GM21619 (cell line): ENCODE data around the gene WNT16.
"Not testable (repeated sequence)": the region's sequence is repeated elsewhere in the genome, so short reads cannot be mapped to it uniquely, and the experiment has no call there.

Experiments used
- ATAC-seq: cut with Tn5 transposase; IDR thresholded peaks from one replicate; pipeline ENCODE4 v1.9.1; 2021; ENCODE audit not compliant: unreplicated experiment

The WNT16 gene, protein sequence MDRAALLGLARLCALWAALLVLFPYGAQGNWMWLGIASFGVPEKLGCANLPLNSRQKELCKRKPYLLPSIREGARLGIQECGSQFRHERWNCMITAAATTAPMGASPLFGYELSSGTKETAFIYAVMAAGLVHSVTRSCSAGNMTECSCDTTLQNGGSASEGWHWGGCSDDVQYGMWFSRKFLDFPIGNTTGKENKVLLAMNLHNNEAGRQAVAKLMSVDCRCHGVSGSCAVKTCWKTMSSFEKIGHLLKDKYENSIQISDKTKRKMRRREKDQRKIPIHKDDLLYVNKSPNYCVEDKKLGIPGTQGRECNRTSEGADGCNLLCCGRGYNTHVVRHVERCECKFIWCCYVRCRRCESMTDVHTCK

DNA sequence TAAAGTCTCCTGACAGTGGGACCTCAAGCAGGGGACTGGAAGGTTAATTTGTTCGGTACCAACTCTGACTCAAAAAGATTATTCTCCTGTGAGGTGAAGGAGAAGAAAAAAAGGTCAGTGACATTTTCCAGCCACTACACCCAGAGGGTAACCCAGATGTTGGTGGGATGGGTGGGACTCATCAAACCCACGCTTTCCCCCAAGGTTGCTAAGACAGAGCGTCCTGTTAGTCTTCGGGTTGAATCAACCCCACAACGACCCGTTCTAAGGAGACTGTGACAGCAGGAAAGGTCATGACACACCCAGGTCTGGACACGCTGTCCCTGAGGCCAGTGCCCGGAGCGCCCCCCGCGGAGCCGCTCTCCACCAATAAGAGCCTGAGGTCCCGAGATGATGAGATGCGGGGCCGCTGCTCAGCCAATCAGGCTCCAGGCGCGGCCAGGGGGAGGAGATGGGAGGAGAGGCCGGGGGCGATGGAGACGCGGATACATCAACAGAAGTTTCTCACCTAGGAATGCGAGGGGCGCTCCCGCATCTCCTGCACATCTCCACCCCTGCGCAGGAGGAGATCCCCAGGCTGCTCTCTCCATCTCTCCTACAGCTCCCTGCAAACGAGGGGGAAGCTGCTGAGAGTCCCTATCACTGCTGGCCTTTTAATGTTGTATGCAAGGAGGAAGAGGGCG is at the start of gene WNT16:
TSS of gene WNT16 (plus strand) at position 493 of the 683 bp plus-strand sequence. CDS start 293 bp downstream, outside the sequence.
- ATAC-seq = no peak

DNA sequence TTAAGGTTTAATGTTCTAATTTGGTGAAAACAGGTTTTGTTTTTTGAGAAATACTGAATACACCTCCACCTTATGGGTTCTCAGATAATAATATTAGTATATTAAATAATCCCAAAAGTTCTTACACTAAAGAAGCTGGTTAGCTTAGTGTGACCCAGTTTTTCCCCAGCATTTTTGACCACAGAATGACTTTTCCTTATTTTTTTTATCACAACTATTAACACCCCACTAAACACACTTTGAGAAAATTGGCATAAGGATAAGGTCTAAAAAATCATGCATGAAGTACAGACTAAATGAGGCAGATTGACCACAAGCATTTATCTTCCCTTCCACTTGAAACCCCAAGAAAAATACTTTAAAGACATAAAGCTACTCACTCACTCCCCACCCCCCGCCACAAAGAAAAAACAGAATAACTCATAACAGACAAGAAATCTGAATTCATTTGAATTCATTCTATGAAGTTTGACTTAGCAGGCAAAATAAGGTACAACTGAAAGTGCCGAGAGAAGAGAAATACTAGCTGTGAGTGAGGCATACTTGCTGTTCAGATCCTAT is 49.7 kb upstream of the WNT16 start:
- no peak for ATAC-seq

- no peak for ATAC-seq
Observed at GRCh38 chr7:121279822-121280221, 49.0 kb upstream of the WNT16 start.

- ATAC-seq = no peak
Observed at GRCh38 chr7:121280656-121281055, 48.1 kb upstream of the WNT16 start.

- ATAC-seq = no peak
Observed at GRCh38 chr7:121282129-121282528, 46.7 kb upstream of the WNT16 start.

- no peak for ATAC-seq
Observed at GRCh38 chr7:121285066-121285667, 43.6 kb upstream of the WNT16 start.

DNA sequence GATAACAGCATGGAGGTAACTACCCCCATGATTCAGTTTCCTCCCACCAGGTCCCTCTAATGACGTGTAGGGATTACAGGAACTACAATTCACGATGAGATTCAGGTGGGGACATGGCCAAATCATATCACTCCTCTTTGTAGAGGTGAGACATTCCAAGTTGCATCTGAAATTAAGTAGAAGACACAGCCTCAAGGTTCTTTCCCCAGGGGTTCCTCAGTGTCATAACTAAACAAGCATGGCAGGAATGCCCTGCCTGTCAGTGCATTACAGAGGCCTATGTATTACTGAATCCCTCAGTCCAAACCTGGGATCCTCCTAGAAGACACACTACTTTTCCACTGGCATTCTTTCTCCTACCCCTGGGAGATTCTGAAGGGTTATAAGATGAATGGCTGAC is 42.6 kb upstream of the WNT16 start:
- ATAC-seq = no peak

- ATAC-seq = no peak
Observed at GRCh38 chr7:121286742-121287734, 41.8 kb upstream of the WNT16 start.

- ATAC-seq = no peak
Observed at GRCh38 chr7:121288894-121289293, 39.9 kb upstream of the WNT16 start.

DNA sequence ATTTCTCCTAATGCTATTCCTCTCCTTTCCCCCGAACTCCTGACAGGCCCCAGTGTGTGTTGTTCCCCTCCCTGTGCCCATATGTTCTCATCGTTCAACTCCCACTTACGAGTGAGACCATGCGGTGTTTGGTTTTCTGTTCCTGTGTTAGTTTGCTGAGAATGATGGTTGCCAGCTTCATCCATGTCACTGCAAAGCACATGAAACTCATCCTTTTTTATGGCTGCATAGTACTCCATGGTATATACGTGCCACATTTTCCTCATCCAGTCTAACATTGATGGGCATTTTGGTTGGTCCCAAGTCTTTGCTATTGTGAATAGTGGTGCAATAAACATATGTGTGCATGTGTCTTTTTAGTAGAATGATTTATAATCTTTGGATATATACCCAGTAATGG is 38.9 kb upstream of the WNT16 start:
- ATAC-seq = not testable (repeated sequence)

DNA sequence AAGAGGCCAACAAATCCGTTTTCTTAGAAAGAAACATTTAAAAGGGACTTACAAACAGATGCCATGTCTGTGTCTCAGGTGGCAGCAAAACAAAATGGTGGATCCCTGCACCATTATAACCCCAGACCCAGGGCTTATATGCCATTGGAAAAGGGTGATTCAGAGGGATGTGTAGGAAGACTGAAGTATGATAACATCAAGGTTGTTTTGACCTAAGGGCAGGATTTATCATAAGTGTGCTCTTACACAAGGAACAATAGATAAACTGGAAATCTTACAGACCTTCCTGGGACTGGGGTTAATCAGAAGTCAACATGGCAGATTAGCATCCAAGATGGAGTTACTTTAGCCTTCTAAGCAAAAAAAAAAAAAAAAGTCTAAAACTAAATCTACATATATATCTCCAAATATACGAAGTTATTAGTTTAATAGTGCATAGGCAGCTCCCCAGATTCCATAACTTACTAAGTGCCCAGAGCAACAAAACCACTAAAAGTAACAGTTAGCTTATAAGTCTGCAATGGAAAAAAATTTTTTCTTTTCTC is 34.3 kb upstream of the WNT16 start:
- no peak for ATAC-seq

DNA sequence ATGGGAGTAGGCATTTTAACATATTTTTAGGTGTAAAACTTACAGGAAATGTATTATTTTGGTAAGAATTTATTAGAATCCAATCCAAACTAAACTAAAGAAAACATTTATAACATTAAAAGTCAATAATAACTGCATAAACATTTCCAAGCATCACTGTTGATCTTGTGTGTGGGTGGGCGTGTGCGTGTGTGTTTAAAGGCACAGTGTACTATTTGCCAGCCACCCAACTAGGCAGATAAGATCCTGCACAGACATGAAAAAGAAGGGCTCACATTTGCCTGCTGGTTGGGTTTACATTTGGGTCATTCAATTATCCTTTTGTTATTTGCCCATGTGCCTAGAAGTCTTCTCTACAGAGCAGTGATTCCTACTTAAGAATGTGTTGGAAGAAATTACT is 31.0 kb upstream of the WNT16 start:
- ATAC-seq = no peak

- no peak for ATAC-seq
Observed at GRCh38 chr7:121298831-121299239, 30.0 kb upstream of the WNT16 start.

- ATAC-seq = no peak
Observed at GRCh38 chr7:121300685-121301420, 27.9 kb upstream of the WNT16 start.

- no peak for ATAC-seq
Observed at GRCh38 chr7:121301446-121302213, 27.2 kb upstream of the WNT16 start.

- peak; percentile 92 for ATAC-seq
Observed at GRCh38 chr7:121302214-121302745, 26.5 kb upstream of the WNT16 start.

DNA sequence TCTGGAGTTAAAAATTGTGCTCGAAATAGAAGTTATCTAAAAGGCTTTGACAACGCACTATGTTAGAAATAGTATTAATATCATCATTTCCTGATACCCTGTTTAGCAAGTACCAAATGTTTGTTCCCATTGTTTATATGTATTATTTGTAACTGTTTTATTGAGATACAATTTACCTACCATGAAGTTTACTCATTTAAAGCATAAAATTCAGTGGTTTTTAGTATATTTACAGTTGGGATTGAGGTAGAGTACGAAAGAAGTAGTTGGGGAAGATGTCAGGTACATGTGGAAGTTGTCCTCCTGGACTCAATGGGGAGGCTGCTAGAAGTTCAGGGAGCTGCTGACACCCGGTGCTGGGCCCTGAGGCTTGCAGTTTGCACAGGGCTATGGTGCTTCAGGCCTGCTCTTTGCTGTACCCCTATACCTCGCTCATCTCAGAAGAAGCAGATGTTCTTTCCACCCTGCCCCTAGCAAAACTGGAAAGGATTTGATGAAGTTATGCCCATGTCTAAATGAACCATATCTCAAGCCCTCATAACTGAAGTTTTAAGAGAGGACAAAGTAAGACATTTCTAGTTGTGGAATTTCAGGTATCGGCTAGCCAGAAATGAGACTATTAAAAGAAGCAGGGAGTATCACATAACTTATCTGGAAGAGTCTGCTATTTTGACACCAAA is 25.2 kb upstream of the WNT16 start:
- ATAC-seq = no peak

- ATAC-seq = no peak
Observed at GRCh38 chr7:121304102-121304658, 24.6 kb upstream of the WNT16 start.
